ENCODE measurements around the gene LTN1.

LTN1 gene

DNA sequence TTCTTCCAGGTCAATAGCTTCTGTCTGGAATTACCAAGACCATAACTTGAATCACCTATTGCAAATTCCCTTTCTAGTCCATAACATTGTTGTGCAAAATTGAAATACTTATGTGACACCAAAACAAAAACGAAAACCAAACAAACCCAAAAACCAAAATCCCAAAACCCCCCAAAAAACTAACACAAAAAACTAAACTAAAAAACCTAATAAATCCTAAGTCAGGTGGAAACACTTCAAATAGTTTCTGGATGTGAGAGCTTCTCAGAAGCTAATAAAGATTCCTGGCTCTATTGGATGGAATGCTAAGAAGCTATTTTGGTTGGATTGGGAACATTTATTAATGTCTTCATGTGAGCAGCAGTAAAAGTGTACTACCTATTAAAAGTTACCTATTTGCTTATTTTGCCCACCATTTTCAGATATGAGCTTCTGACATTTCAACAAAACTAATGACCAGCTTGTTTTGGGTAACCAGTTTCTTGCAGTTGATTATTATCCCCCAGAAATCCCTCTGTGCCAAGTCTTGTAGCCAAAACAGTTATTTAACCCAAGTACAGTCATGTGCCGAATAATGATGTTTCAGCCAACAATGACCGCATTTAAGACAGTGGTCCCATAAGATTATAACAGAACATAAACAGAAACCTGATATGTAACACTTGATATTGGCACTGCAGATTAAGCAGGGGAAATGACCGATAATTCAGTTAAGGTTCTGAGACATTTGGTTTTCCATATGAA is 76.4 kb downstream of the LTN1 start:
- TF ChIP-seq POLR2AphosphoS5 (IDR thresholded peaks at IDR 0.05; ENCODE audit: low read depth, low read length) (no peak), FOXP2 (optimal IDR thresholded peaks at IDR 0.05; ENCODE audit: borderline replicate concordance, extremely low read depth, extremely low read length, insufficient read depth) (no peak), TAF1 (IDR thresholded peaks at IDR 0.05; ENCODE audit: borderline replicate concordance, insufficient read depth, low read length) (no peak), SIN3A (IDR thresholded peaks at IDR 0.05; ENCODE audit: borderline replicate concordance, insufficient read depth, low read length) (no peak)
- TF ChIP-seq, protein P1, sequence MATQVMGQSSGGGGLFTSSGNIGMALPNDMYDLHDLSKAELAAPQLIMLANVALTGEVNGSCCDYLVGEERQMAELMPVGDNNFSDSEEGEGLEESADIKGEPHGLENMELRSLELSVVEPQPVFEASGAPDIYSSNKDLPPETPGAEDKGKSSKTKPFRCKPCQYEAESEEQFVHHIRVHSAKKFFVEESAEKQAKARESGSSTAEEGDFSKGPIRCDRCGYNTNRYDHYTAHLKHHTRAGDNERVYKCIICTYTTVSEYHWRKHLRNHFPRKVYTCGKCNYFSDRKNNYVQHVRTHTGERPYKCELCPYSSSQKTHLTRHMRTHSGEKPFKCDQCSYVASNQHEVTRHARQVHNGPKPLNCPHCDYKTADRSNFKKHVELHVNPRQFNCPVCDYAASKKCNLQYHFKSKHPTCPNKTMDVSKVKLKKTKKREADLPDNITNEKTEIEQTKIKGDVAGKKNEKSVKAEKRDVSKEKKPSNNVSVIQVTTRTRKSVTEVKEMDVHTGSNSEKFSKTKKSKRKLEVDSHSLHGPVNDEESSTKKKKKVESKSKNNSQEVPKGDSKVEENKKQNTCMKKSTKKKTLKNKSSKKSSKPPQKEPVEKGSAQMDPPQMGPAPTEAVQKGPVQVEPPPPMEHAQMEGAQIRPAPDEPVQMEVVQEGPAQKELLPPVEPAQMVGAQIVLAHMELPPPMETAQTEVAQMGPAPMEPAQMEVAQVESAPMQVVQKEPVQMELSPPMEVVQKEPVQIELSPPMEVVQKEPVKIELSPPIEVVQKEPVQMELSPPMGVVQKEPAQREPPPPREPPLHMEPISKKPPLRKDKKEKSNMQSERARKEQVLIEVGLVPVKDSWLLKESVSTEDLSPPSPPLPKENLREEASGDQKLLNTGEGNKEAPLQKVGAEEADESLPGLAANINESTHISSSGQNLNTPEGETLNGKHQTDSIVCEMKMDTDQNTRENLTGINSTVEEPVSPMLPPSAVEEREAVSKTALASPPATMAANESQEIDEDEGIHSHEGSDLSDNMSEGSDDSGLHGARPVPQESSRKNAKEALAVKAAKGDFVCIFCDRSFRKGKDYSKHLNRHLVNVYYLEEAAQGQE (IDR thresholded peaks at IDR 0.05; ENCODE audit: insufficient read depth in 1 of 2, low read depth in 2 of 2, low read length in 2 of 2): no peak

DNA sequence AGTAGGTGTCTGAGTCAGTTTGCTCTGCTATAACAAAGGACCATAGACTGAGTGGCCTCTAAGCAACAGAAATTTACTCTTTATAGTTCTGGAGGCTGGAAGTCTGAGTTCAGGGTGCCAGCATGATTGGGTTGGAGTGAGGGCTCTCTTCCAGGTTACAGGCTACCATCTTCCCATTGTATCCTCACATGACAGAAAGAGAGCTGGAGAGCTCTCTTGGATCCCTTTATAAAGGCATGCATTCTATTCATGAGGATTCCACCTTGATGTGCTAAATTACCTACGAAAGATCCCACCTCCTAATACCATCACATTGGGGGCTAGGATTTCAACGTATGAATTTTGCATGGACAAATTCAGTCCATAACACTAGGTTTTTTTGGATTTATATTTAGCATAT is 79.6 kb downstream of the LTN1 start:
- no peak for TF ChIP-seq SIN3A (IDR thresholded peaks at IDR 0.05; ENCODE audit: borderline replicate concordance, insufficient read depth, low read length)
- TF ChIP-seq FOXP2 (optimal IDR thresholded peaks at IDR 0.05; ENCODE audit: borderline replicate concordance, extremely low read depth, extremely low read length, insufficient read depth): no peak
- TF ChIP-seq POLR2AphosphoS5 (IDR thresholded peaks at IDR 0.05; ENCODE audit: low read depth, low read length): no peak
- TF ChIP-seq, protein P1 (IDR thresholded peaks at IDR 0.05; ENCODE audit: insufficient read depth in 1 of 2, low read depth in 2 of 2, low read length in 2 of 2): no peak
- TF ChIP-seq TAF1 (IDR thresholded peaks at IDR 0.05; ENCODE audit: borderline replicate concordance, insufficient read depth, low read length): no peak

DNA sequence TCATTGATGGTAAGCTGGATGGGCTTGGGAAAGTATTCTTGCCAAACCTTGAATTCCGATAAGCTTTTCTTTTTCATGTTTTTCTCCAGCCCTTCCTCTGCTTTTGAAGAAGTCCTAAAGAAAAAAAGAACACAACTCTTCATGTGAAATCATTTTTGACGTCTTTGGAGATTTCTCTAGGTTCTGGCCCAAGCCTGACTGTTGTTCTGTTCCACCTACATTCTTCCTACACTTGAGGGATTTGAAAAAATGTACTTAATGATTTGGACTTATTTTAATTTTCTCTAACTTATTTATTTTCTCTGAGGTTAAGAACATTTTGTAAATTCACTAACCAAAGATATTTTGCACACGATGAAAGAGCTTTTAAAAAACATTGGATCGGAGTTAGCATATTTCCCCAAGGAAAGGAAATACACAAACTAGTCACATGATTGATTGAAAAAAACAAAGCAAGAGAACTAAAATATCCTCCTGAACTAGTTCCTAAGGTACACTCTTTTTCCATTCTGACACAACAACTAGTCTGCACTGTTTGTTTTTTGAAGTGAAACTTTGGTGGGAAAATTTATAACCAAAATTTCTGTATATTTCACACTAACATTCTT is 82.3 kb downstream of the LTN1 start:
- TF ChIP-seq SIN3A (IDR thresholded peaks at IDR 0.05; ENCODE audit: borderline replicate concordance, insufficient read depth, low read length): no peak
- TF ChIP-seq FOXP2 (optimal IDR thresholded peaks at IDR 0.05; ENCODE audit: borderline replicate concordance, extremely low read depth, extremely low read length, insufficient read depth): no peak
- no peak for TF ChIP-seq POLR2AphosphoS5 (IDR thresholded peaks at IDR 0.05; ENCODE audit: low read depth, low read length)
- TF ChIP-seq, protein P1 (IDR thresholded peaks at IDR 0.05; ENCODE audit: insufficient read depth in 1 of 2, low read depth in 2 of 2, low read length in 2 of 2): no peak
- no peak for TF ChIP-seq TAF1 (IDR thresholded peaks at IDR 0.05; ENCODE audit: borderline replicate concordance, insufficient read depth, low read length)

DNA sequence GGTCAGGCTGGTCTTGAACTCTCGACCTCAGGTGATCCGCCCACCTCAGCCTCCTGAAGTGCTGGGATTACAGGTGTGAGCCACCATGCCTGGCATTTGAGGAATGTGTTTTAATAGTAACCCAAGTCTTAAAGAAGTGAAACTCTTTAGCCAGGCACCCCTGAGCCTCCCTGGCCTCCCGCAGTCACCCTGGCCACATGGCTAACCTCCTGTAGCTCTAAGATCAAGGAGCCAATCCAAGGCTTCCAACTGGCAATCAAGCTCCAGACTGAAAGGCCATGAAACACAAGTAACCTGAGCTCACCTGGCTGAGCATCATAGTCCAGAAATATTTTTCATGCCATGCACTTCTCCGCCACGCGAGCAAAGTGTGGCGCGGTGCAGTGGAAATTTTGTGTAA is 84.3 kb downstream of the LTN1 start:
- TF ChIP-seq POLR2AphosphoS5 (IDR thresholded peaks at IDR 0.05; ENCODE audit: low read depth, low read length): no peak
- no peak for TF ChIP-seq TAF1 (IDR thresholded peaks at IDR 0.05; ENCODE audit: borderline replicate concordance, insufficient read depth, low read length)
- TF ChIP-seq FOXP2 (optimal IDR thresholded peaks at IDR 0.05; ENCODE audit: borderline replicate concordance, extremely low read depth, extremely low read length, insufficient read depth): no peak
- TF ChIP-seq, protein P1 (IDR thresholded peaks at IDR 0.05; ENCODE audit: insufficient read depth in 1 of 2, low read depth in 2 of 2, low read length in 2 of 2): no peak
- TF ChIP-seq SIN3A (IDR thresholded peaks at IDR 0.05; ENCODE audit: borderline replicate concordance, insufficient read depth, low read length): no peak

All from PFSK-1 (cell line).